Stimulated activated CD4-positive, alpha-beta T cell treated with anti-CD3 and anti-CD28 coated beads, Interleukin-2, amount 100 ng/mL, for 4 hours (primary cell): ENCODE measurements around the gene DRAXIN.

Experiments
- DNase-seq: peaks from one replicate; pipeline ENCODE4 v3.0.0-alpha.2; 2020; ENCODE audit warnings: low read depth

The DRAXIN gene

DNA sequence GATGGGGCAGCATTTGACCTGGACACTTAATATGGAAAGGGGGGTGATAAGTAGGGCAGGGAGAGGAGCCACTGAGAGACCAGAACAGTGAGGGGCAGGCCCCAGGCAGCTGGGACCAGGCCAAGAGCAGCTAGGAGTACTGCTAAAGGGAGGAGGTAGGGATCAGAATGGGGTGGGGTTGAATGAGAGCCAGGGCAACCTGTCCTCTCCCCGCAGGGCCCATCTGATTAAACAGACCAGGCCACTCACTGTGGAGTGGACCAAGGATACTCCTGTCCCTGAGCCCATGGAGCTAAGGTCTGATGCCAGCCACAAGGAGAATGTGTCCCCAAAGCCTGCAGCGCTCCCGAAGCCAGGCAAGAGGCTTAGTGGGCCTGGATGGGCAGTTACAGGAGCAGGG is 72.6 kb downstream of the DRAXIN start:
- no peak for DNase-seq

DNA sequence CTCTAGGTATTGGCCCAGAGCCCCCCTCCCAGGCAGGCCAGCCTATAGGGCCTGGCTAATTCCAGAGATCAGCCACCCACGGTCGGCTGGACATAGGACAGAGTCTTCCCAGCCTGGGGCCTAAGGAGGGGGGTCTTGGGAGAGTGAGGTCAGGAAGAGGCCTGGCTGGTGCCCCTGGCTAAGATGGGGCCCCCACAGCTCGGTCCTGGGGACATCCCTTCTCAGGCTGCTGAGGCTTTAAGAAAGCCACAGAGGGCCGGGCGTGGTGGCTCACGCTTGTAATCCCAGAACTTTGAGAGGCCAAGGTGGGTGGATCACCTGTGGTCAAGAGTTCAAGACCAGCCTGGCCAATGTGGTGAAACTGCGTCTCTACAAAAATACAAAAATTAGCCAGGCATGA is 73.0 kb downstream of the DRAXIN start:
- no peak for DNase-seq

DNA sequence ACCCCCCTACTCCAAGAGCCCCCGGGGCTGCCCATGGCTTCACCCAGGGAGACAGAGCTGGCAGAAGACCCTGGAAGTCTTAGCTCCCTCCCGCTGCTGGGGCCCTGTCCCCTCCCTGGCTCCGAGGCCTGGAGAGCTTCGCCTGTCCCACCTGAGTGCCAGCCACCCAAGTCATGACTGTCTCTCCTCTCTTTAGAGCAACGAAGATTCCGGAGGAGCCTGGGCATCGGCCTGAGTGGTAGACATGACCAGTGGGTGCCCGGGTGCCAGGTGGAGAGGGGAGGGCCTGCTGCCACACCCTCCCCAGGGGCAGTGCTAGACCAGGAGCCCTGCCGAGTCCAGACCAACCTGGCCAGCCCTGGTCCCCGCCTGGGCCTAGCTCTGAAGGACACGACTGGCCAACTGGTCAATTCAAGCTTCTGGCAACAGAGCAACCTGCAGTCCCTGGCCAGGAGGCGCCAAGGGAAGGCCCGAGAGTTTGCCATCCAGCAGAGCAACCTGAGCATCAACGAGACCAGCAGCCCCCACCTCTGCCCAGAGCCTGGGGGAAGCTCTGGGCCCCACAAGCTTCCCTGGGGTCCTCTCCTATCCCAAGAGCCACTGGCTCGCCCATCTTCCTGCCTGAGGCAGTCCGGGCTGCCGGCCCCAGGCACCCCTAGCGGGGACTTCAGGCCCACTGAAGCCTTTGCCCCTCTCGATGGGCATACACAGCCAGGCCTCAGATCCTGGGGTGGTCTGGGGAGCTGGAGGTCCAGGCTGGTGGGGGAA is 74.3 kb downstream of the DRAXIN start:
- DNase-seq, result no peak

DNA sequence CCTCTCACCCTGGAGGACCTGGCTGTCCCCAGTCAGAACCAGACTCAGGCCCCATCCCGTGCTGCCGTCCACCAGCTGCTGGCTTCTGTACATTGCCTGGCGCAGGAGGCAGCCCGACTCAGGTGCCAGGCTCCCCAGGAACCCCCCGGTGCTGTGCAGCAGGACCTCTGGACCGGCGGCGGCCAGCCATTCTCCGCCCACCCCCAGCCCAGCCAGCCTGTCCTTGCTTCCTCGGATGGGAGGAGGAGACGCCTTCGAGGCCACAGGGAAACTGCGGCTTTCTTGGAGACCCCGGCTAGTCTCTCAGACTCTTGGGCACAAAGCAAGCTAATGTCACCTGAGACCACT is 74.9 kb downstream of the DRAXIN start:
- no peak for DNase-seq

DNA sequence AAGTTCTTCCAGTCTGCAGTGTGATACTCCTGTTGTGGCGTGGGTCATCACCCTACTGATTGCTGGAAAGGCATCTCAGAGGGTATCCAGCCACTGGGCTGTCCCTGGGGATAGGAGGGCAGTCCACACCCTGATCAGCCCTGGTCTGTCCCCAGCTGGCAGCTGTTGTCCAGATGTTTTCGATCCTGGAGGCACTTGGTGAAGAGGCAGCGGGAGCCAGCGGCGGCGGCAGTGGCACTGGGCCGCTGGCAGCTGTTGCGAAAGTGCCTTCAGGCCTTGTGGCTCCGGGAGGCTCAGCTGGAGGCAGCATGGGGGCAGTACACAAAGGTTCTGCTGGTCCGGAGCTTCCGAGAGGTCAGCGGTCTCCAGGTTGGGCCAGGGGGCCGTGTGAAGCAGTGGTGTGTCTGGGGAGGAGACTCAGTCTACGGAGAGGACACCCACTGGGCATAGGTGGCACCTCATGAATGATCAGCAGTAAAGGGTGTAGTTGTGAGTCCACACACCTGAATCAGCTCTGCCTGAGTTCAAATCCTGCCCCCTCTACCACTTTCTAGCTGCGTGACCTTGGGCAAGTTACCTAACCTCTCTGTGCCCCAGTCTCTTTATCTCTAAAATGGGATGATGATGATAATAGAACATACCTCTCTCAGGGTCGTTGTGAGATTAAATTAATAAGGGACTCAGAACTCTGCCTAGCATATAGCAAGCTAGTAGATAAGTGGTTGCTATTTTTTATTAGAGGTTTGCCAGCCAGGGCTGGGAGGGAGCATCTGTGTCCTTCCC is 76.6 kb downstream of the DRAXIN start:
- DNase-seq, result no peak

DNA sequence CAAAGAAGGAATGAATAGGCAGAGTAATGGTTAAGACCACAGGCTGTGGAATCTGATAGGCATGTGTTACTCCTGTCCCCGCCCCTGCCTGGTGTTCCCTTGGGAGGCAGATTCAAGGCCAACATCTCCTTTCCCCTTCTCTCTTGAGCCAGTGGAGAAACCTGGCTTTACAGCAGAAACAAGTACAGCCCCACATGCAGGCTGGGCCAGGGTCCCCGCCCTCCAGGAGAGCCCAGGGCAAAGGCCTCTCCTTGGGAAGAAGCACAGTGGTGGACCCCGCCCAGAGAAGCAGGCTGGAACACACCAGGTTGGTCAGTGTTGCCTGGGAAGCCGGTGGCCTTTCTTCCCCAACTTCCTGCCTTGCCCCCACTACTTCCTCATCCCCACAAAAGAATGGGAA is 77.3 kb downstream of the DRAXIN start:
- DNase-seq, result no peak

DNA sequence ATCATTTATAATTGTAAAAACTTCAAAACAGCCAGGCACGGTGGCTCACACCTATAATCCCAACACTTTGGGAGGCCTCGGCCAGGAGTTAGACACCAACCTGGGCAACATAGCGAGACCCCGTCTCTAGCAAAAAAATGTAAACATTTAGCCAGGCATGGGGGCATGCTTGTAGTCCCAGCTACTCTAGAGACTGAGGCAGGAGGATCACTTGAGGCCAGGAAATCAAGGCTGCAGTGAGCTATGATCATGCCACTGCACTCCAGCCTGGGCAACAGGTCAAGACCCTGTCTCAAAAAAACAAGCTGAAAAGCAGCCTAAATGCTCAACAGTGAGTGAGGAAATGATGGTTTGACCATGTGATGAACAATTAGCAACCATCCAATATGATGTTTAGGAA is 77.8 kb downstream of the DRAXIN start:
- no peak for DNase-seq

DNA sequence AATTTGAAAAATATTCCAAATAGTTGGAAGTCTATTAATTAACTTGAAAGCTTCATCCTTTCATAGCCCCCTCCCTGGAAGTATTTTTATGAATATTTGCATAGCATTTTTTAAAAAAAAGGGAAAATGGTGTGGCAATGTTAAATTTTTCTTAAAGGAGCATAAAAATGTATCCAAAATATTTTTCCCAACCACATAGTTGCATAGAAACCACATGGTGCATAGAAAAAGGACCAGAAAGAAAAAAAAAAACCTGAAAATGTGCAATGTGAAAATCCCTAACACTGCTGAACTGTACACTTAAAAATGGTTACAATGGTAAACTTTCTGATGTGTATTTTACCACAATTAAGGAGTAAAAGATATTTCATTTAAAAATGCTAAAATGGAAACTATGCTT is 78.5 kb downstream of the DRAXIN start:
- DNase-seq, result no peak

DNA sequence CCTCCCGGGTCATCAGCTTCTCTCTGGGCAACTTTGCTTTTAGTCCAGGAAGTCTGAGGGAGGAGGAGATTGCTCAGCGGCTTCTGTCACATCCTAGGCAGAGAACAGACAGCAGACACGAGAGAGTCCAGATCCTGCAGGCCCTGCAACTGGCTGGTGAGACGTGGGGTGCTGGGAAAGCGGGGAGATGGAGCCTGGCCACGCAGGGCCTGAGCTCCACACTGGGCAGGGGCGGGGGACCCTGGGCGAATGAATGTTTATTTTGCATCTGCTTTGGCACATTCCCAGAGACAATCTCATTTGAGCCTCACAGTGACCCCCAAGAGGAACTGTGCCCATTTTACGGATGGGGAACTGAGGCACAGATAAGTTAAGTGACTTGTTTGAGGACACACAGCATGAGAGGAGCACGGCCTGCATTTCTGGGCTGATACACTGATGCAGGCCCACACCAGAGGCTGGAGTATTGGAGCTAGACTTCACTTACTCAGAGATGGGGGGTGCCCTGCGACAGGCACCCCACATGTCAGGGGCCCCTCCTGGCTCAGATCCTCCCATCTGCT is 80.1 kb downstream of the DRAXIN start:
- DNase-seq, result no peak

DNA sequence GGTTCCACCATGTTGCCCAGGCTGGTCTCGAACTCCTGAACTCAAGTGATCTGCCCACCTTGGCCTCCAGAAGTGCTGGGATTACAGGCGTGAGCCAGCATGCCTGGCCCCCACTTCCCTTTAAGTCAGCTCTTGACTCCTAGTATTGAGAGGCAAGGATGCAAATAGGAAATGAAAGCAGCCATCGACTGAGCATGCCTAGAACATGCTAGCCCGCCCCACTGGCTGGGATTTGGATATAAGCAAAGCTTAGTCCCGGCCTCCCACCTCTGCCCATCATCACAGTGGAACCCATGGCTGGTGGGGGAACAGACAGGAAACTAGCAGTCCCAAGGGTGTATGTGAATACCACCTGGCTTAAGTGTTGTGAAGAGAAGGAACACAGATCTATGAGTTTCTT is 80.9 kb downstream of the DRAXIN start:
- DNase-seq, result no peak

DNA sequence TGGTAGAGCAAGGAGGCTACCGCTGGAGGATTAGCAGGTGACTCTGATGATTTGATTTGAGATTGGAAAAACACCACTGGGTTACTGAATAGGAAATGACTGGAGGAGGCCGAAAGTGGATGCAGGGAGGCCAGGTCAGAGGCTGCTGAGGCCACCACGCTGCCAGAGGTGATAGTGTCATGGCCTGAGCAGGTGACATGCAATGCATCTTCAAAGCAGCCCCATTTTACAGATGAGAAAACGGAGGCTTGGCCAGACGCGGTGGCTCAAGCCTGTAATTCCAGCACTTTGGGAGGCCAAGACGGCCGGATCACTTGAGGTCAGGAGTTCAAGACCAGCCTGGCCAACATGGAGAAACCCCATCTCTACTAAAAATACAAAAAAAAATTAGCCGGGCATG is 83.2 kb downstream of the DRAXIN start:
- no peak for DNase-seq
